GM12864 (cell line): ENCODE data around the gene S100A7A.

Source experiments
- DNase-seq: peaks from one replicate; pipeline ENCODE4 v3.0.0-alpha.2; 2011; ENCODE audit warnings: low read depth
- H3K4me3 ChIP-seq: 2 replicates; pipeline ENCODE4 v1.5.1; 2011; ENCODE audit warnings: mild to moderate bottlenecking, low read depth, low read length, control low read depth
- TF ChIP-seq, protein P1 (sequence below): IDR thresholded peaks from 2 replicates; pipeline ENCODE4 v1.5.1; 2011; ENCODE audit warnings: low read depth, mild to moderate bottlenecking, moderate library complexity, low read length, control low read depth, inconsistent platforms; ENCODE audit errors: missing control alignments

S100A7A gene

DNA sequence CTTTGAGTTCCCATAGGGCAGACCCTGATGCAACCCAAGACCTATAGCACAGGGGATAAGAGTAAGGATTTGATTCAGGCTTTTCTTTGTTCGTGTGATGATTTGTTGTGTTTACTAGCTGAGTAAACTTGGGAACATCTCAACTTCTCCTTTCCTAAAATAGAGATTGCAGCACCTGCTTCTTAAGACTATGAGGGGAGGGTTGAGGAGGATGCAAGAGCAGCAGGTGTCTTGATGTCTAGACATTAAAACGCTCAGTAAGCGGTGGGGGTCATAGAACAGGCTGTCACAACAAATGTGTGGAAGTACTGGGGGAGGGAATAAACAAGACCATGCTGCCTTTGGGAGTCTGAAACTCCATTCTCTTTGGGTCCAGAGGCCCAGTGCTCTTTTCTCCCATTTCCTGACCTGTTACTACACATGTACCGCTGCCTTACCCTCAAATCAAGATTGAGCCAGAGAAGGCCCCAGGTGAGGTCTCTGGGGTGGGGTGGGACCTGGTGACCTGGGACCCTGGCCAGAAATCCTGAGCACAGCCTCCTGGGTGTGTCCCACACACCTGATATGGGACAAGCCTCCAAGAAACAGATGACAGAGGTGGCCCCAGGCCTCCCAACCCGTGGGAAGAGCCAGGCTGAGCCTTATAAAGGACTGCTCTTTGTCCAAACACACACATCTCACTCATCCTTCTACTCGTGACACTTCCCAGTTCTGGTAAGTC, at the start of gene S100A7A:
S100A7A (plus strand) TSS at position 671 of the 721 bp plus-strand sequence. CDS start 1,563 bp downstream, outside the sequence.
- TF ChIP-seq, protein P1, sequence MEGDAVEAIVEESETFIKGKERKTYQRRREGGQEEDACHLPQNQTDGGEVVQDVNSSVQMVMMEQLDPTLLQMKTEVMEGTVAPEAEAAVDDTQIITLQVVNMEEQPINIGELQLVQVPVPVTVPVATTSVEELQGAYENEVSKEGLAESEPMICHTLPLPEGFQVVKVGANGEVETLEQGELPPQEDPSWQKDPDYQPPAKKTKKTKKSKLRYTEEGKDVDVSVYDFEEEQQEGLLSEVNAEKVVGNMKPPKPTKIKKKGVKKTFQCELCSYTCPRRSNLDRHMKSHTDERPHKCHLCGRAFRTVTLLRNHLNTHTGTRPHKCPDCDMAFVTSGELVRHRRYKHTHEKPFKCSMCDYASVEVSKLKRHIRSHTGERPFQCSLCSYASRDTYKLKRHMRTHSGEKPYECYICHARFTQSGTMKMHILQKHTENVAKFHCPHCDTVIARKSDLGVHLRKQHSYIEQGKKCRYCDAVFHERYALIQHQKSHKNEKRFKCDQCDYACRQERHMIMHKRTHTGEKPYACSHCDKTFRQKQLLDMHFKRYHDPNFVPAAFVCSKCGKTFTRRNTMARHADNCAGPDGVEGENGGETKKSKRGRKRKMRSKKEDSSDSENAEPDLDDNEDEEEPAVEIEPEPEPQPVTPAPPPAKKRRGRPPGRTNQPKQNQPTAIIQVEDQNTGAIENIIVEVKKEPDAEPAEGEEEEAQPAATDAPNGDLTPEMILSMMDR: no peak
- H3K4me3 ChIP-seq: no peak within 1 kb of the TSS
- DNase-seq: no peak

DNA sequence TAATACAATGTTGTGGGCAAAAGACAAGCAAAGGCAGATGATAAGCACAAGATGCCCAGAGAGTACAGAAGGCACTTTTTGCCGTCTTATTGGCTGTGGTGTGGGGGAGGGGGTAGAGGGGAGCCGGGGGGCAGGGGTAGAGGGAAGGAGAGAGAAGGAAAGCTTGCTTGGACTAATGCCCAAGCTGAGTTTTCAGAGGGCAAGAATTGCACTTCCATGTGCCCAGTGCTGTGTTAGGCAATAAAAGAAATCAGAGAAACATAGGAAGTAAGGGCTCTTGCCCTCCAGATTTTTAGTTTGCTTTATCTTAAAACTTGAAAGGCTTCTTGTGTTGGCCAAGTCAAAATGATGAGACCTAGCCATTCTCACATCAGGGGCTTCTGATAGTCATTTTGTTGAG, 49.2 kb upstream of the S100A7A start:
- DNase-seq: no peak
- TF ChIP-seq, protein P1: no peak
- H3K4me3 ChIP-seq: no peak overlapping the region

DNA sequence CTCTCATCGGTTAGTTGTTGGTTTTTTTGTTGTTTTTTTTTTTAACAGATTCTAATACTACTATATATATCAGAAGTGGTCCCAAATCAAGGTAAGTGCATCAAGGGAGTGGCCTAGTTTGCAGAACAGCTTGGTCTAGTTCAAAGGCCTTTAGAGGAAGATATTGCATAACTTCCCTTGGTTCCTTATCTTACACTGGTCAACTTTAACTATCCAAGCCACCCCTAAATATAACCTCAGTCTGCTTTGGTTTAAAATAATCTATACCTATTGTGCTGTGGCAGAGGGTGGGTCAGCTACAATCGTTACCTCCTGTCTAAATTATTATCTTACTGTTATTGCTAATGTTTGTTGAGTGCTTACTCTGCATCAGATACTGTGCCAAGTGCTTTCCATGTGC, 47.8 kb upstream of the S100A7A start:
- DNase-seq: no peak
- TF ChIP-seq, protein P1: no peak
- H3K4me3 ChIP-seq: no peak overlapping the region

DNA sequence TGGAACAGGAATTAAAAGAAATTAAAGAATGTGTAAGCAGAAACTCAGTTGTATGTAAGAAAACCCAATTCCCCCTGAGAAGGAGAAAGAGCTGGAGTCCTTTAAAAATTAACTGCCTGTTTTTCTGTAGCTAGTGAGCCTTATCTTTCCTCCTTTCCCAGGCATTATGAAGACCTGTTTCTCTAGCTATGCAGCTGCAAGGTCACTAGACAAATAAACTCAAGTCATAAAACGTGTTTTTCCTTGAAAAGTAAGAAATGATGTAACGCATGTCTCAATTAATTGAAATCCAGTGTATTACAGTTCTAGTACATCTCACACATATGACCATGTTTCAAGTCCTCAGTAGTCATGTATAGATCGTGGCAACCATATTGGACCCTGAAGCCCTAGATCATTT, 46.2 kb upstream of the S100A7A start:
- no peak overlapping the region for H3K4me3 ChIP-seq
- DNase-seq: no peak
- TF ChIP-seq, protein P1: no peak

DNA sequence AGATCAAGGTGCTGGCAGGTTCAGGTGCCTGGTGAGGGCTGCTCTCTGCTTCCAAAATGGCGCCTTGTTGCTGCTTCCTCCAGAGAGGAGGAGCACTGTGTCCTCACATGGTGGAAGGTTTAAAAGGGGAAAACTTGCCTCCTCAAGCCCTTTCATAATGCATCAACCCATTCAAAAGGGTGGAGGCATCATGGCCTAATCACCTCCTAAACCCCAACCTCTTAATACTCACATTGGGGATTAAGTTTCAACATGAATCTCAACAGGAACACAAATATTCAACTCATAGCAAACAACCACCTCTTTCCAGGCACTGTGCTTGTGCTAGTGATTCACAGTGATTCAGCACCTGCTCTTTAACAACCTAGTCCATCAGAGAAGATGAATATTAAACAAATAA, 45.1 kb upstream of the S100A7A start:
- DNase-seq: no peak
- TF ChIP-seq, protein P1: no peak
- no peak overlapping the region for H3K4me3 ChIP-seq

DNA sequence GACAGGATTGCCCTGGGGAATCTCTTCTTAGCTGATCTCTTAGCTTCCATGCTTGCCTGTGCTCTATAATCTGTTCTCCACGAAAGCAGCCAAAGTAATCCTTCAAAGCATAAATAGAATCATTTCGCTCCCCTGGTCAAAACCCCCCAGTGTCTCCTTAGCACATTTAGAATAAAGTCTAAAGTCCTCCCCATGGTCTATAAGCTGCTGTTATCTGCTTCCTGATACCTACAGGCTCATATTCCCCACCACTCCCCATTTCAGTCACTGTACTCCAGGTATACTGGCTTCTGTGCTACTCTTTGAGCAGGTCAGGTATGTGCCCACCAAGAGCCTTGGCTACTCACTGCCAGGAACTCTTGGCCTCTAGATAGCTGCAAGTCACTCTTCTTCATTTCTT, 43.7 kb upstream of the S100A7A start:
- TF ChIP-seq, protein P1: no peak

DNA sequence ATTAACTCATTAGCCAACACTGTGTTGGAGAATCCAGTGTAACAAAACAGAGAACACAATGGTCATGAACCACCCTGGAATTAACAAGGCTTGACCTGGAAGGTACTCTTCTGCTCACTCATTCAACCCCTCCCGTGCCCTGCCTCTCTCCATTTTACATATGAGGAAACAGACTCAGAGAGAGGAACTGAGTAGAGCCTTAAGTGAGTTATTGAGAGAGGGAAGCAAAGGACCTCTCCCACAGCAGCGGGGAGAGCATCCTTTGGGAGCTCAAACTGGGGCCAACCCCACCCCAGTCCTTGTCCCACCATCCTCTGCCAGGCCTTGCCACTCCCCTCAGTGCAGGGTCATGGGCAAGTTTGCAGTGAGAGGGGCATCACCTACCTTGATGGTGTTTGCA, 42.2 kb upstream of the S100A7A start:
- DNase-seq: no peak
- TF ChIP-seq, protein P1: no peak
- H3K4me3 ChIP-seq: no peak overlapping the region

More for the DNA sequence above, 43.7 kb upstream of the S100A7A start:
- H3K4me3 ChIP-seq: no peak overlapping the region
- no peak for DNase-seq
